Endothelial cell of umbilical vein (primary cell): ENCODE results near the gene RALGAPA1. TPM values are rescaled to one million over a fixed set of nuclear protein-coding genes. Genes with fewer than 3 reads are reported as not detected.
A peak's percentile ranks its signal among the peaks of the same experiment; 100 is the strongest.

Experiments
- BruUV-seq: library from RNA; stranded (reverse); fragments of 400-500 nt; replicated peaks from 2 replicates; lab custom pipeline; 2021; lab: Mats Ljungman, UMichigan
- CTCF ChIA-PET: fragments of 300-600, 350-600 bp; sonication (Branson Sonifier 250); formaldehyde crosslinking; loops from one replicate; lab custom pipeline; 2021; ENCODE audit warnings: antibody characterized with exemption, inconsistent platforms; lab: Charles Lee
- POLR2A ChIA-PET: fragments of 300-600, 350-600 bp; sonication (Branson Sonifier 250); formaldehyde crosslinking; loops from one replicate; lab custom pipeline; 2021; ENCODE audit warnings: antibody characterized with exemption, inconsistent platforms; lab: Charles Lee
- DNase-seq: peaks from one replicate; pipeline ENCODE4 v3.0.0-alpha.2; 2011; ENCODE audit warnings: low read depth, low spot score
- FAIRE-seq: peaks from 2 replicates; lab custom pipeline; 2011; peaks lifted over from hg19 to GRCh38; lab: Jason Lieb, UNC
- H2AFZ ChIP-seq: 2 replicates; pipeline ENCODE4 v1.6.0; 2012; ENCODE audit warnings: low read depth, low read length, control low read depth, inconsistent platforms
- H3K27ac ChIP-seq: 2 replicates; pipeline ENCODE4 v1.5.1; 2011; ENCODE audit warnings: low read depth, mild to moderate bottlenecking, control low read depth, low read length, moderate library complexity; ENCODE audit not compliant: insufficient read depth
- H3K27me3 ChIP-seq, 2 experiments: 2 replicates each; pipeline versions ENCODE4 v1.6.0 to v1.6.1; 2011; ENCODE audit warnings: low read length in 2 of 2, mixed read lengths in 1 of 2; ENCODE audit not compliant: control insufficient read depth in 2 of 2, insufficient read depth in 2 of 2
- H3K36me3 ChIP-seq, 2 experiments: 2 replicates in 1 of 2; 3 replicates in 1 of 2; pipeline ENCODE4 v1.5.1; 2011; ENCODE audit warnings: low read length in 2 of 2, mild to moderate bottlenecking in 1 of 2, moderate library complexity in 1 of 2; ENCODE audit not compliant: control insufficient read depth in 2 of 2, insufficient read depth in 2 of 2; ENCODE audit errors: extremely low read depth in 1 of 2
- H3K4me1 ChIP-seq: 3 replicates; pipeline ENCODE4 v1.5.1; 2011; ENCODE audit warnings: mild to moderate bottlenecking, low read length; ENCODE audit not compliant: control insufficient read depth, insufficient read depth; ENCODE audit errors: extremely low read depth
- H3K4me2 ChIP-seq: 2 replicates; pipeline ENCODE4 v1.6.1; 2011; ENCODE audit warnings: low read length, control low read depth, mixed read lengths; ENCODE audit not compliant: insufficient read depth
- H3K4me3 ChIP-seq, 3 experiments: fragments of 200-600 bp in 1 of 3; sonication (generic), shearing (Covaris generic) in 1 of 3; replicated peaks in 1 of 3; 2 replicates each; pipeline ENCODE4 v1.5.1; 2011 to 2016; ENCODE audit warnings: control low read depth in 3 of 3, low read length in 3 of 3, mild to moderate bottlenecking in 2 of 3, inconsistent platforms in 1 of 3, low read depth in 1 of 3, moderate library complexity in 1 of 3; ENCODE audit not compliant: insufficient read depth in 1 of 3
- H3K79me2 ChIP-seq: 2 replicates; pipeline ENCODE4 v1.6.0; 2012; ENCODE audit warnings: low read length, inconsistent platforms; ENCODE audit not compliant: control insufficient read depth, insufficient read depth
- H3K9ac ChIP-seq: replicated peaks from 2 replicates; pipeline ENCODE3; 2011; ENCODE audit warnings: low read length, control low read depth; ENCODE audit not compliant: insufficient read depth; ENCODE audit errors: extremely low read depth
- H3K9me1 ChIP-seq: replicated peaks from 3 replicates; pipeline ENCODE4 v1.6.0; 2011; ENCODE audit warnings: mild to moderate bottlenecking, low read length; ENCODE audit not compliant: control insufficient read depth, insufficient read depth; ENCODE audit errors: extremely low read depth
- H3K9me3 ChIP-seq: replicated peaks from 2 replicates; pipeline ENCODE4 v1.5.1; 2012; ENCODE audit warnings: low read length, inconsistent platforms; ENCODE audit not compliant: control insufficient read depth, insufficient read depth
- H4K20me1 ChIP-seq: replicated peaks from 2 replicates; pipeline ENCODE3; 2011; ENCODE audit warnings: mild to moderate bottlenecking, low read length; ENCODE audit not compliant: control insufficient read depth, insufficient read depth; ENCODE audit errors: extremely low read depth
- EZH2 ChIP-seq: IDR thresholded peaks from 2 replicates; pipeline ENCODE4 v1.6.1; 2012; ENCODE audit warnings: borderline replicate concordance, low read depth, mild to moderate bottlenecking, moderate library complexity, low read length, inconsistent platforms; ENCODE audit not compliant: severe bottlenecking
- FOS ChIP-seq: IDR thresholded peaks from 2 replicates; pipeline ENCODE4 v1.6.1; 2011; ENCODE audit warnings: mild to moderate bottlenecking, low read length, moderate library complexity, borderline replicate concordance; ENCODE audit not compliant: insufficient read depth
- GATA2 ChIP-seq: IDR thresholded peaks from 2 replicates; pipeline ENCODE4 v1.7.0; 2011; ENCODE audit warnings: low read depth, mild to moderate bottlenecking, moderate library complexity, mixed read lengths, low read length; ENCODE audit not compliant: insufficient read length, insufficient read depth
- JUN ChIP-seq: IDR thresholded peaks from 2 replicates; pipeline ENCODE4 v1.6.1; 2011; ENCODE audit warnings: borderline replicate concordance, low read depth; ENCODE audit not compliant: insufficient read length, insufficient read depth
- MAX ChIP-seq: IDR thresholded peaks from 2 replicates; pipeline ENCODE4 v1.6.1; 2011; ENCODE audit not compliant: insufficient read depth, insufficient read length
- MYC ChIP-seq: IDR thresholded peaks from one replicate; pipeline ENCODE4 v1.6.1; 2011; ENCODE audit warnings: mild to moderate bottlenecking, low read depth, low read length
- POLR2A ChIP-seq: IDR thresholded peaks from 2 replicates; pipeline ENCODE4 v1.6.1; 2012; ENCODE audit warnings: low read depth, mild to moderate bottlenecking, control low read depth, low read length
- POLR2AphosphoS5 ChIP-seq: IDR thresholded peaks from 2 replicates; pipeline ENCODE4 v1.6.1; 2012; ENCODE audit warnings: low read depth, mild to moderate bottlenecking, control low read depth, low read length, moderate library complexity; ENCODE audit not compliant: insufficient read depth
- dilution Hi-C: fragments of 300-500 bp; cut with MboI; formaldehyde crosslinking; loops from one replicate; pipeline ENCODE4 v1.15.0; 2019; ENCODE audit warnings: low sequenced_read_pairs; ENCODE audit not compliant: extremely low pct_ligation_motif_present
- intact Hi-C: fragments of 100-400 bp; cut with micrococcal nuclease; formaldehyde crosslinking; loops from one replicate; pipeline ENCODE4 v1.10.0; 2022
- polyA plus RNA-seq, 4 experiments: library from polyadenylated mRNA; depleted of rRNA in 3 of 4; stranded (reverse) in 3 of 4; unstranded in 1 of 4; fragments of >200 nt; gene quantifications; 2 replicates each; pipeline versions ENCODE4 v1.2.1 to v1.2.3, GENCODE V29; 2011 to 2012; ENCODE audit warnings: missing spikeins in 1 of 4
- total RNA-seq: library from RNA; stranded (reverse); gene quantifications from 2 replicates; pipeline ENCODE4 v1.2.3, GENCODE V29; 2021
- TF ChIP-seq, protein P1 (sequence below), 2 donors: IDR thresholded peaks; 1 replicate in 1 of 2; 2 replicates in 1 of 2; pipeline ENCODE4 v1.5.1; 2011; ENCODE audit warnings: low read length in 2 of 2, mild to moderate bottlenecking in 2 of 2, moderate library complexity in 2 of 2, control low read depth in 1 of 2, inconsistent platforms in 1 of 2, low read depth in 1 of 2; ENCODE audit not compliant: insufficient read depth in 1 of 2; ENCODE audit errors: extremely low read depth in 1 of 2

The RALGAPA1 gene
- total and polyA plus RNA-seq, 2 donors (not counting 3 experiments of a cell fraction or from before 2014, with no cell fraction given) = 6.1 to 30.9 TPM

DNA sequence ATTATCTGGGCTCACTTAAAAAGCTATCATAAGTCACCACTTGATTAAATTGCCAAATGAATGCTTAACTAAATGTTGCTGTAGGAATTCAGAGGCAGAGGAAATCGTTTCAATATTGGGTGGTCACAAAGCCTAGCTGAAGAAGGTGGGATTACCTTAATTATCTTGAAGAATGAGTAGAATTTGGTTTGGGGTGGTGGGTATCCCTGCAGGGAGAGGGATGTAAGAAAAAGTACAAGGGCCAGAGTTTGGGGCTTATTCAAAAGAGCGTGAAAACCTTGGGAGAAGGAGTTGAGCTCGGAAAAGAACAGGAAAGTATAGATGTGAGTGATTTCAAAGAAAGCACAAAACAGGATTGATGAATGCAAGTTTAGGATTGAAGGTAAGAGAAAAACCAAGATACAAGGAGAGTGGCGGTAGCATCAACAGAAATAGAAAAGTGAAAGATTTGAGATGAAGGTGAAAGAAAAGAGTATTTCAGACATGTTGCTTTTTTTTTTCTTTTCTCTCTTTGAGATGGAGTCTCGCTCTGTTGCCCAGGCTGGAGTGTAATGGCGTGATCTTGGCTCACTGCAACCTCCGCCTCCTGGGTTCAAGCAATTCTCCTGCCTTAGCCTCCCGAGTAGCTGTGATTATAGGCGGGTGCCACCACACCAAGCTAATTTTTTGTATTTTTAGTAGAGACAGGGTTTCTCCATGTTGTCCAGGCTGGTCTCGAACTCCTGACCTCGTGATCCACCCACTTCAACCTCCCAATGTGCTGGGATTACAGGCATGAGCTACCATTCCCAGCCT is 18.8 kb upstream of the RALGAPA1 start:
- Histone ChIP-seq H3K79me2 (peaks cover 5% of the 10 kb centered on the region), H3K4me3 (peak overlapping the region in 1 of 3 experiments; percentile 88), H3K9me1 (no peaks in the 10 kb centered on the region), H3K9me3 (no peaks in the 10 kb centered on the region), H3K27ac (no peak overlapping the region), H3K36me3 (peaks cover 0 to 2% of the 10 kb centered on the region in 2 experiments), H3K27me3 (no peaks in the 10 kb centered on the region), H3K4me2 (peak overlapping the region; percentile 91), H4K20me1 (no peaks in the 10 kb centered on the region), H3K9ac (no peak overlapping the region), H2AFZ (no peak overlapping the region), H3K4me1 (peaks cover 10% of the 10 kb centered on the region)
- POLR2A ChIA-PET = no interaction called here
- dilution Hi-C loops = no loop called here
- no TSS peak for BruUV-seq
- DNase-seq = no peak
- peak; percentile 50 for FAIRE-seq
- CTCF ChIA-PET = interaction anchor here (2.7 kb wide), 1 partner anchor 10 kb away, joined by 12 read pairs; no protein-coding TSS in a partner anchor
- no peak for TF ChIP-seq POLR2A
- no peak for TF ChIP-seq MAX
- TF ChIP-seq POLR2AphosphoS5 = no peak
- no peak for TF ChIP-seq GATA2
- TF ChIP-seq, protein P1, sequence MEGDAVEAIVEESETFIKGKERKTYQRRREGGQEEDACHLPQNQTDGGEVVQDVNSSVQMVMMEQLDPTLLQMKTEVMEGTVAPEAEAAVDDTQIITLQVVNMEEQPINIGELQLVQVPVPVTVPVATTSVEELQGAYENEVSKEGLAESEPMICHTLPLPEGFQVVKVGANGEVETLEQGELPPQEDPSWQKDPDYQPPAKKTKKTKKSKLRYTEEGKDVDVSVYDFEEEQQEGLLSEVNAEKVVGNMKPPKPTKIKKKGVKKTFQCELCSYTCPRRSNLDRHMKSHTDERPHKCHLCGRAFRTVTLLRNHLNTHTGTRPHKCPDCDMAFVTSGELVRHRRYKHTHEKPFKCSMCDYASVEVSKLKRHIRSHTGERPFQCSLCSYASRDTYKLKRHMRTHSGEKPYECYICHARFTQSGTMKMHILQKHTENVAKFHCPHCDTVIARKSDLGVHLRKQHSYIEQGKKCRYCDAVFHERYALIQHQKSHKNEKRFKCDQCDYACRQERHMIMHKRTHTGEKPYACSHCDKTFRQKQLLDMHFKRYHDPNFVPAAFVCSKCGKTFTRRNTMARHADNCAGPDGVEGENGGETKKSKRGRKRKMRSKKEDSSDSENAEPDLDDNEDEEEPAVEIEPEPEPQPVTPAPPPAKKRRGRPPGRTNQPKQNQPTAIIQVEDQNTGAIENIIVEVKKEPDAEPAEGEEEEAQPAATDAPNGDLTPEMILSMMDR (IDR thresholded peaks at IDR 0.05; ENCODE audit: extremely low read depth in 1 of 2, insufficient read depth in 1 of 2, low read depth in 1 of 2, low read length in 2 of 2) = no peak
- no peak for TF ChIP-seq JUN
- no peak for TF ChIP-seq MYC
- no peak for TF ChIP-seq EZH2
- TF ChIP-seq FOS = no peak
- intact Hi-C loops = loop anchor here (5.0 kb wide), 3 partner anchors 49 to 1291 kb away; partner anchors contain the start of genes EAPP and INSM2
